Stimulated activated CD8-positive, alpha-beta memory T cell treated with anti-CD3 and anti-CD28 coated beads, Interleukin-4, amount 100 ng/mL, for 4 hours (primary cell): ENCODE results near the gene LPAR1.
"Not testable (repeated sequence)": the region's sequence is repeated elsewhere in the genome, so short reads cannot be mapped to it uniquely, and the experiment has no call there.

Experiments used
- DNase-seq, 2 donors: peaks; one replicate each; pipeline ENCODE4 v3.0.0-alpha.2; 2020; ENCODE audit warnings: low read depth in 2 of 2, low spot score in 1 of 2

Gene LPAR1

GRCh38 chr9:110828264-110828663, 210.0 kb downstream of the LPAR1 start:
- no peak for DNase-seq

GRCh38 chr9:110826400-110826799, 211.9 kb downstream of the LPAR1 start:
- DNase-seq = not testable (repeated sequence)

- DNase-seq = no peak
Observed at GRCh38 chr9:110825950-110826349, 212.3 kb downstream of the LPAR1 start.

- not testable (repeated sequence) for DNase-seq
Observed at GRCh38 chr9:110825129-110825528, 213.1 kb downstream of the LPAR1 start.
